Activated naive CD8-positive, alpha-beta T cell treated with anti-CD3 and anti-CD28 coated beads for 36 hours (primary cell): ENCODE measurements around the gene DBNL. TPM values are rescaled to one million over a fixed set of nuclear protein-coding genes. Genes with fewer than 3 reads are reported as not detected.
A peak's percentile ranks its signal among the peaks of the same experiment; 100 is the strongest.

Experiments used
- DNase-seq: peaks from one replicate; pipeline ENCODE4 v3.0.0; 2021
- H3K27ac Mint-ChIP-seq: one replicate; pipeline ENCODE4 v1.8.0; 2022; ENCODE audit warnings: mild to moderate bottlenecking, moderate library complexity, mixed read lengths
- H3K27me3 Mint-ChIP-seq: one replicate; pipeline ENCODE4 v1.8.0; 2022; ENCODE audit warnings: mild to moderate bottlenecking, mixed read lengths
- H3K36me3 Mint-ChIP-seq: one replicate; pipeline ENCODE4 v1.8.0; 2021; ENCODE audit warnings: mild to moderate bottlenecking, mixed read lengths
- H3K4me1 Mint-ChIP-seq: one replicate; pipeline ENCODE4 v1.8.0; 2021; ENCODE audit warnings: mixed read lengths
- H3K4me3 Mint-ChIP-seq: one replicate; pipeline ENCODE4 v1.8.0; 2022; ENCODE audit warnings: mild to moderate bottlenecking, moderate library complexity, mixed read lengths
- H3K9me3 Mint-ChIP-seq: one replicate; pipeline ENCODE4 v1.8.0; 2022; ENCODE audit warnings: mixed read lengths
- total RNA-seq, 2 experiments: library from RNA; stranded (reverse); gene quantifications; one replicate each; pipeline ENCODE4 v1.2.3, GENCODE V29; 2021

Gene DBNL
- total RNA-seq, 2 experiments from 2014 or later = 131 to 136 TPM

- Mint-ChIP-seq H3K9me3 (no peaks in the 10 kb centered on the region), H3K4me3 (no peak overlapping the region), H3K27ac (no peak overlapping the region), H3K36me3 (peaks cover 51% of the 10 kb centered on the region), H3K4me1 (peaks cover 49% of the 10 kb centered on the region), H3K27me3 (no peaks in the 10 kb centered on the region)
- DNase-seq = no peak
These were observed 8.4 kb downstream of the DBNL start for GRCh38 chr7:44052771-44053365.

- no peaks in the 10 kb centered on the region for H3K27me3 Mint-ChIP-seq
- H3K27ac Mint-ChIP-seq = no peak overlapping the region
- no peak for DNase-seq
- peaks cover 47% of the 10 kb centered on the region for H3K4me1 Mint-ChIP-seq
- H3K9me3 Mint-ChIP-seq = no peaks in the 10 kb centered on the region
- peaks cover 42% of the 10 kb centered on the region for H3K36me3 Mint-ChIP-seq
- H3K4me3 Mint-ChIP-seq = no peak overlapping the region
These were observed 12.2 kb downstream of the DBNL start for GRCh38 chr7:44056681-44057080.

- Mint-ChIP-seq H3K27ac (peak overlapping the region; percentile 69), H3K36me3 (peaks cover 38% of the 10 kb centered on the region), H3K4me3 (no peak overlapping the region), H3K4me1 (peaks cover 43% of the 10 kb centered on the region), H3K27me3 (no peaks in the 10 kb centered on the region), H3K9me3 (no peaks in the 10 kb centered on the region)
- DNase-seq = no peak
These were observed 12.8 kb downstream of the DBNL start for GRCh38 chr7:44057181-44057848.

GRCh38 chr7:44057849-44058758 is 13.6 kb downstream of the DBNL start:
- H3K36me3 Mint-ChIP-seq = peaks cover 34% of the 10 kb centered on the region
- peaks cover 39% of the 10 kb centered on the region for H3K4me1 Mint-ChIP-seq
- H3K27me3 Mint-ChIP-seq = no peaks in the 10 kb centered on the region
- DNase-seq = no peak
- H3K27ac Mint-ChIP-seq = peak overlapping the region; percentile 86
- no peak overlapping the region for H3K4me3 Mint-ChIP-seq
- no peaks in the 10 kb centered on the region for H3K9me3 Mint-ChIP-seq

- Mint-ChIP-seq H3K4me3 (no peak overlapping the region), H3K36me3 (peaks cover 34% of the 10 kb centered on the region), H3K27ac (peak overlapping the region; percentile 86), H3K9me3 (no peaks in the 10 kb centered on the region), H3K27me3 (no peaks in the 10 kb centered on the region), H3K4me1 (peaks cover 39% of the 10 kb centered on the region)
- no peak for DNase-seq
These were observed 14.3 kb downstream of the DBNL start for GRCh38 chr7:44058759-44059218.

GRCh38 chr7:44059219-44060090 is 15.0 kb downstream of the DBNL start:
- Mint-ChIP-seq H3K9me3 (no peaks in the 10 kb centered on the region), H3K36me3 (peaks cover 34% of the 10 kb centered on the region), H3K4me1 (peaks cover 39% of the 10 kb centered on the region), H3K4me3 (no peak overlapping the region), H3K27ac (peak overlapping the region; percentile 86), H3K27me3 (no peaks in the 10 kb centered on the region)
- peak; percentile 55 for DNase-seq

- no peak for DNase-seq
- peak overlapping the region; percentile 51 for H3K27ac Mint-ChIP-seq
- peaks cover 31% of the 10 kb centered on the region for H3K36me3 Mint-ChIP-seq
- peaks cover 42% of the 10 kb centered on the region for H3K4me1 Mint-ChIP-seq
- H3K9me3 Mint-ChIP-seq = no peaks in the 10 kb centered on the region
- H3K27me3 Mint-ChIP-seq = no peaks in the 10 kb centered on the region
- H3K4me3 Mint-ChIP-seq = no peak overlapping the region
These were observed 15.8 kb downstream of the DBNL start for GRCh38 chr7:44060091-44060947.

- Mint-ChIP-seq H3K27ac (no peak overlapping the region), H3K4me1 (peaks cover 43% of the 10 kb centered on the region), H3K4me3 (no peak overlapping the region), H3K27me3 (no peaks in the 10 kb centered on the region), H3K36me3 (peaks cover 28% of the 10 kb centered on the region), H3K9me3 (no peaks in the 10 kb centered on the region)
- no peak for DNase-seq
These were observed 16.6 kb downstream of the DBNL start for GRCh38 chr7:44060948-44061644.

GRCh38 chr7:44061645-44062179 is 17.2 kb downstream of the DBNL start:
- Mint-ChIP-seq H3K9me3 (no peaks in the 10 kb centered on the region), H3K36me3 (peaks cover 26% of the 10 kb centered on the region), H3K27me3 (peaks cover 1% of the 10 kb centered on the region), H3K4me3 (no peak overlapping the region), H3K27ac (no peak overlapping the region), H3K4me1 (peaks cover 42% of the 10 kb centered on the region)
- DNase-seq = no peak

- H3K27ac Mint-ChIP-seq = no peak overlapping the region
- no peak overlapping the region for H3K4me3 Mint-ChIP-seq
- peaks cover 5% of the 10 kb centered on the region for H3K27me3 Mint-ChIP-seq
- no peaks in the 10 kb centered on the region for H3K9me3 Mint-ChIP-seq
- no peak for DNase-seq
- H3K4me1 Mint-ChIP-seq = peaks cover 42% of the 10 kb centered on the region
- H3K36me3 Mint-ChIP-seq = peaks cover 24% of the 10 kb centered on the region
These were observed 17.8 kb downstream of the DBNL start for GRCh38 chr7:44062180-44062902.

GRCh38 chr7:44062903-44063295 is 18.4 kb downstream of the DBNL start:
- peak overlapping the region; percentile 4 for H3K27ac Mint-ChIP-seq
- DNase-seq = no peak
- peaks cover 5% of the 10 kb centered on the region for H3K27me3 Mint-ChIP-seq

GRCh38 chr7:44063547-44063893 is 19.0 kb downstream of the DBNL start:
- H3K27ac Mint-ChIP-seq = no peak overlapping the region

More at GRCh38 chr7:44062903-44063295, 18.4 kb downstream of the DBNL start:
- H3K4me3 Mint-ChIP-seq = no peak overlapping the region
- H3K36me3 Mint-ChIP-seq = peaks cover 20% of the 10 kb centered on the region
- no peaks in the 10 kb centered on the region for H3K9me3 Mint-ChIP-seq
- peaks cover 39% of the 10 kb centered on the region for H3K4me1 Mint-ChIP-seq

More at GRCh38 chr7:44063547-44063893, 19.0 kb downstream of the DBNL start:
- H3K27me3 Mint-ChIP-seq = peaks cover 5% of the 10 kb centered on the region
- H3K36me3 Mint-ChIP-seq = peaks cover 20% of the 10 kb centered on the region
- DNase-seq = no peak
- no peak overlapping the region for H3K4me3 Mint-ChIP-seq
- no peaks in the 10 kb centered on the region for H3K9me3 Mint-ChIP-seq
- H3K4me1 Mint-ChIP-seq = peaks cover 37% of the 10 kb centered on the region
